GM20431 (cell line): ENCODE data around the gene ZCCHC14.
"Not testable (repeated sequence)": the region's sequence is repeated elsewhere in the genome, so short reads cannot be mapped to it uniquely, and the experiment has no call there.

Source experiments
- in situ Hi-C: fragments of 300-500 bp; cut with MseI, MboI; formaldehyde crosslinking; loops from one replicate; pipeline ENCODE4 v1.15.0; 2020; ENCODE audit warnings: low sequenced_read_pairs; ENCODE audit not compliant: unreplicated experiment

The ZCCHC14 gene

GRCh38 chr16:87392821-87393679 lies 99.8 kb downstream of the ZCCHC14 start:
- in situ Hi-C loops: no loop called here

GRCh38 chr16:87391950-87392820 lies 100.6 kb downstream of the ZCCHC14 start, which contains the start of gene MAP1LC3B:
Gene MAP1LC3B, plus strand, starts transcription at chr16:87392336. Its CDS starts 92 bp downstream, at chr16:87392428.
- in situ Hi-C loops: no loop called here

- in situ Hi-C loops: no loop called here
Observed at GRCh38 chr16:87391324-87391949, 101.4 kb downstream of the ZCCHC14 start.

- in situ Hi-C loops: no loop called here
Observed at GRCh38 chr16:87390641-87391323, 102.0 kb downstream of the ZCCHC14 start.

GRCh38 chr16:87389914-87390313 lies 102.9 kb downstream of the ZCCHC14 start:
- in situ Hi-C loops: not testable (repeated sequence)

- in situ Hi-C loops: no loop called here
Observed at GRCh38 chr16:87389245-87389644, 103.6 kb downstream of the ZCCHC14 start.

GRCh38 chr16:87388818-87389134 lies 104.0 kb downstream of the ZCCHC14 start:
- in situ Hi-C loops: no loop called here

- in situ Hi-C loops: no loop called here
Observed at GRCh38 chr16:87387942-87388817, 104.6 kb downstream of the ZCCHC14 start.

- in situ Hi-C loops: not testable (repeated sequence)
Observed at GRCh38 chr16:87384875-87385167, 108.0 kb downstream of the ZCCHC14 start.

GRCh38 chr16:87384162-87384874 lies 108.5 kb downstream of the ZCCHC14 start:
- in situ Hi-C loops: no loop called here

GRCh38 chr16:87383505-87384161 lies 109.2 kb downstream of the ZCCHC14 start, which contains the start of gene FBXO31:
Gene FBXO31, minus strand, starts transcription at chr16:87383776. Its CDS starts 32 bp downstream, at chr16:87383744.
- in situ Hi-C loops: no loop called here

- in situ Hi-C loops: no loop called here
Observed at GRCh38 chr16:87382023-87382785, 110.6 kb downstream of the ZCCHC14 start.

- in situ Hi-C loops: no loop called here
Observed at GRCh38 chr16:87380881-87381280, 111.9 kb downstream of the ZCCHC14 start.

- in situ Hi-C loops: no loop called here
Observed at GRCh38 chr16:87380403-87380802, 112.4 kb downstream of the ZCCHC14 start.

GRCh38 chr16:87379312-87379752 lies 113.5 kb downstream of the ZCCHC14 start:
- in situ Hi-C loops: not testable (repeated sequence)

- in situ Hi-C loops: no loop called here
Observed at GRCh38 chr16:87376660-87377059, 116.2 kb downstream of the ZCCHC14 start.

GRCh38 chr16:87375426-87376135 lies 117.2 kb downstream of the ZCCHC14 start:
- in situ Hi-C loops: no loop called here
